SU-DHL-6 (cell line): ENCODE data around the gene ERBB4.

Source experiments
- H2AFZ ChIP-seq: fragments of 200-600 bp; sonication (generic); 2 replicates; pipeline ENCODE4 v1.6.1; 2014; ENCODE audit warnings: low read depth, mild to moderate bottlenecking, moderate library complexity, mixed read lengths, antibody characterized with exemption, low read length; ENCODE audit not compliant: severe bottlenecking
- H3F3A ChIP-seq: fragments of 200-600 bp; shearing (Covaris generic); 2 replicates; pipeline ENCODE4 v1.6.0; 2016; ENCODE audit warnings: antibody characterized with exemption, mild to moderate bottlenecking; ENCODE audit not compliant: insufficient read depth
- H3K27ac ChIP-seq: fragments of 200-600 bp; sonication (generic); 2 replicates; pipeline ENCODE4 v1.5.1; 2016; ENCODE audit warnings: low read depth, mild to moderate bottlenecking, low read length, moderate library complexity, mixed read lengths
- H3K27me3 ChIP-seq: fragments of 200-600 bp; sonication (generic), shearing (Covaris generic); 2 replicates; pipeline ENCODE4 v1.6.0; 2014; ENCODE audit warnings: mild to moderate bottlenecking, low read length
- H3K36me3 ChIP-seq: fragments of 200-600 bp; sonication (generic); 2 replicates; pipeline ENCODE4 v1.6.1; 2014; ENCODE audit warnings: mild to moderate bottlenecking, low read length, mixed read lengths
- H3K4me2 ChIP-seq: fragments of 300-600, 200-600 bp; shearing (Covaris generic), sonication (generic); 2 replicates; pipeline ENCODE4 v1.6.0; 2014; ENCODE audit warnings: low read length, low read depth, mild to moderate bottlenecking; ENCODE audit not compliant: poor library complexity, severe bottlenecking
- H3K4me3 ChIP-seq: fragments of 200-600 bp; sonication (generic); 2 replicates; pipeline ENCODE4 v1.5.1; 2014; ENCODE audit warnings: antibody characterized with exemption, low read length, mild to moderate bottlenecking, mixed read lengths; ENCODE audit not compliant: insufficient read depth, poor library complexity, severe bottlenecking
- H3K79me2 ChIP-seq: fragments of 200-600 bp; sonication (generic); 2 replicates; pipeline ENCODE4 v1.6.1; 2014; ENCODE audit warnings: mild to moderate bottlenecking, low read length, moderate library complexity; ENCODE audit not compliant: insufficient read depth
- H3K9ac ChIP-seq: fragments of 200-600 bp; sonication (generic); 2 replicates; pipeline ENCODE4 v1.7.0; 2014; ENCODE audit warnings: mild to moderate bottlenecking, low read length
- H3K9me2 ChIP-seq: fragments of 200-600 bp; sonication (generic); replicated peaks from 2 replicates; pipeline ENCODE4 v1.6.1; 2014; ENCODE audit warnings: low read length; ENCODE audit not compliant: insufficient read depth
- H3K9me3 ChIP-seq: fragments of 200-600 bp; sonication (generic); 2 replicates; pipeline ENCODE4 v1.6.1; 2014; ENCODE audit warnings: low read length, mixed read lengths; ENCODE audit not compliant: insufficient read depth
- H4K20me1 ChIP-seq: fragments of 200-600 bp; sonication (generic); 2 replicates; pipeline ENCODE4 v1.6.1; 2014; ENCODE audit warnings: low read depth, mild to moderate bottlenecking, antibody characterized with exemption, low read length, moderate library complexity, mixed read lengths
- CTCF ChIP-seq: fragments of 200-600 bp; sonication (generic); IDR thresholded peaks from one replicate; pipeline ENCODE4 v1.5.1; 2017; ENCODE audit warnings: antibody characterized with exemption, mild to moderate bottlenecking, low read length, moderate library complexity; ENCODE audit not compliant: insufficient read depth, poor library complexity, severe bottlenecking
- EZH2phosphoT487 ChIP-seq: fragments of 200-600 bp; sonication (generic), shearing (Covaris generic); conservative IDR thresholded peaks from 2 replicates; pipeline ENCODE4 v1.6.1; 2018; ENCODE audit warnings: mild to moderate bottlenecking, antibody characterized with exemption, low read length, moderate library complexity, mixed read lengths

Gene ERBB4

GRCh38 chr2:211664321-211664720 lies 874.3 kb downstream of the ERBB4 start:
- Histone ChIP-seq H3K9me2 (no peaks in the 10 kb centered on the region), H3F3A (no peaks in the 10 kb centered on the region), H4K20me1 (no peaks in the 10 kb centered on the region), H2AFZ (no peak overlapping the region), H3K79me2 (no peaks in the 10 kb centered on the region), H3K36me3 (no peaks in the 10 kb centered on the region), H3K27me3 (no peaks in the 10 kb centered on the region), H3K4me2 (no peak overlapping the region), H3K9me3 (no peaks in the 10 kb centered on the region), H3K9ac (no peak overlapping the region), H3K4me3 (no peak overlapping the region), H3K27ac (no peak overlapping the region)
- TF ChIP-seq EZH2phosphoT487, result no peak
- no peak for TF ChIP-seq CTCF

DNA sequence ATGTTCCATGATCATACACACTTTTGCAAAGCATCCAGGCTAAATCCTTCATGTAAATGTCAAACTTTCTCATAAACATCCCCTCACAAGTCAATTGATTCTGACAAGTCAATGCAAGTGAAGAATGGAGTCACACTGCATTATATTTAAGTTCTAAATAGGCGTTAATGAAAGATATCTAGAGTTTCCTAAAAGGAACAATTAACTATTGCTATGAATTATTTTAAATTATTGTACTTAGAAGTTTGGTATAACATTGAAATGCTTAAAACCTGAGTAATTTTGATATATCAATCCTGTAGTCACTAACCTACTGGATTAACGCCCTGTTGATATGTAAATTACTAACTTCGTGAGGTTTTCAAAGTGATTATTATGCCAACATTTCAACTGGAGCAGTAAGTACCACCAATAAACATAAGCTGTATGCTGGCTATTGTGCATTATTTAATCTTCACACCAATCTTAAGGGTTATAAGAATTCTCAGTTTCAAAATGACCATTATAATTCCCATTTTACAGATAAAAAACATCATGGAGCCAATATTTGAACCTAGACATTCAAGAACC lies 884.3 kb downstream of the ERBB4 start:
- no peaks in the 10 kb centered on the region for H3K9me2 ChIP-seq
- H3K27ac ChIP-seq, result no peak overlapping the region
- no peaks in the 10 kb centered on the region for H3F3A ChIP-seq
- no peaks in the 10 kb centered on the region for H3K27me3 ChIP-seq
- TF ChIP-seq EZH2phosphoT487, result no peak
- no peak for TF ChIP-seq CTCF
- H3K9ac ChIP-seq, result no peak overlapping the region
- H4K20me1 ChIP-seq, result no peaks in the 10 kb centered on the region
- H3K9me3 ChIP-seq, result no peaks in the 10 kb centered on the region
- H3K4me2 ChIP-seq, result no peak overlapping the region
- H3K79me2 ChIP-seq, result no peaks in the 10 kb centered on the region
- no peak overlapping the region for H2AFZ ChIP-seq
- H3K36me3 ChIP-seq, result no peaks in the 10 kb centered on the region
- no peak overlapping the region for H3K4me3 ChIP-seq

GRCh38 chr2:211652327-211652726 lies 886.3 kb downstream of the ERBB4 start:
- no peak overlapping the region for H3K27ac ChIP-seq
- no peak overlapping the region for H3K4me3 ChIP-seq
- no peaks in the 10 kb centered on the region for H3K79me2 ChIP-seq
- TF ChIP-seq EZH2phosphoT487 (no peak), CTCF (no peak)
- H3K4me2 ChIP-seq, result no peak overlapping the region
- no peaks in the 10 kb centered on the region for H3K27me3 ChIP-seq
- H2AFZ ChIP-seq, result no peak overlapping the region
- H3K9me3 ChIP-seq, result no peaks in the 10 kb centered on the region
- H4K20me1 ChIP-seq, result no peaks in the 10 kb centered on the region
- H3K36me3 ChIP-seq, result no peaks in the 10 kb centered on the region
- no peaks in the 10 kb centered on the region for H3K9me2 ChIP-seq
- no peaks in the 10 kb centered on the region for H3F3A ChIP-seq
- H3K9ac ChIP-seq, result no peak overlapping the region

DNA sequence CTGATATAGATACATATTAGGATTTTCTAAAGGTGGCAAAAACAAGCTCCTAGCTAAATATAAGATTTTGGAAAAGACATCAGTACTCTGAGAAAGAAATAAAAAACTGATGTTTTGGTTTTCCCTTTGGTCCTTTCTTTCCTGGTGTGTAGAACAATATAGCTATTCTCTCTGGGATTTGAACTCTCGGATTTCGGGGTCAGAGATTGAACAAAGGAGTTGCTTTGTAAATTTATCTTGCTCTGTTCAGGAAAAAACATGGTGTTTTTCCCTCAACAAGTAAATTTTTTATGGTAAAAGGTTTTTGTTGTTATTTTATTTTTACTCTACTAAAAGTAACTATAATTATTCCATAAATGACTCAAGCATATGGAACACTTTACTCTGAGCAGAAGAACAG lies 889.3 kb downstream of the ERBB4 start:
- no peaks in the 10 kb centered on the region for H3K36me3 ChIP-seq
- TF ChIP-seq EZH2phosphoT487 (no peak), CTCF (no peak)

More for the DNA sequence above, 889.3 kb downstream of the ERBB4 start:
- H3K9me2 ChIP-seq, result no peaks in the 10 kb centered on the region
- H3K9me3 ChIP-seq, result no peaks in the 10 kb centered on the region
- no peak overlapping the region for H3K9ac ChIP-seq
- H3K27me3 ChIP-seq, result no peaks in the 10 kb centered on the region
- no peak overlapping the region for H3K4me3 ChIP-seq
- no peak overlapping the region for H3K4me2 ChIP-seq
- H3K27ac ChIP-seq, result no peak overlapping the region
- H3K79me2 ChIP-seq, result no peaks in the 10 kb centered on the region
- H3F3A ChIP-seq, result no peaks in the 10 kb centered on the region
- no peak overlapping the region for H2AFZ ChIP-seq
- H4K20me1 ChIP-seq, result no peaks in the 10 kb centered on the region
